Activated T-helper 2 cell treated with anti-CD3 and anti-CD28 coated beads, Interferon-gamma antibody, Interleukin-2, Interleukin-4, amounts not matched to agents 10 μg/mL and 5 μg/mL and 100 μg/mL, durations not matched to agents 14 hours and 24 hours and 36 hours (primary cell): ENCODE data around the gene ELAVL1. TPM values are rescaled to one million over a fixed set of nuclear protein-coding genes. Genes with fewer than 3 reads are reported as not detected.

Experiments
- total RNA-seq: library from RNA; stranded (reverse); gene quantifications from 2 replicates; pipeline ENCODE4 v1.2.3, GENCODE V29; 2022

The ELAVL1 gene
- total RNA-seq, 1 donor from 2014 or later, result 184 TPM

Other genes starting within 250 kb of the ELAVL1 start
- gene CLEC4M, start 242.4 kb downstream of the ELAVL1 start, total RNA-seq, result not detected in 2 replicates
- gene EVI5L, start 175.4 kb downstream of the ELAVL1 start, total RNA-seq, result 3.8 and 4.5 TPM in 2 replicates
- gene PRR36, start 131.3 kb downstream of the ELAVL1 start, total RNA-seq, result 0.05 TPM in 1 of 2 replicates, not detected in the other
- gene LRRC8E, start 117.1 kb downstream of the ELAVL1 start, total RNA-seq, result not detected in 2 replicates
- 43.0 and 44.6 TPM in 2 replicates for gene MAP2K7, start 101.8 kb downstream of the ELAVL1 start, total RNA-seq
- gene TGFBR3L, start 90.8 kb downstream of the ELAVL1 start, total RNA-seq, result 6.3 TPM in 2 replicates
- gene SNAPC2, start 85.3 kb downstream of the ELAVL1 start, total RNA-seq, result 18.4 and 19.5 TPM in 2 replicates
- gene CTXN1, start 79.5 kb downstream of the ELAVL1 start, total RNA-seq, result 0.50 and 0.53 TPM in 2 replicates
- gene TIMM44, start 62.0 kb downstream of the ELAVL1 start, total RNA-seq, result 79.2 and 90.2 TPM in 2 replicates
- not detected in 2 replicates for gene CCL25, start 47.1 kb upstream of the ELAVL1 start, total RNA-seq
- gene FBN3, start 144.0 kb upstream of the ELAVL1 start, total RNA-seq, result not detected in 2 replicates
- 29.1 and 30.0 TPM in 2 replicates for gene CERS4, start 203.7 kb upstream of the ELAVL1 start, total RNA-seq